Keratinocyte (primary cell): ENCODE results near the gene ATXN2. TPM values are rescaled to one million over a fixed set of nuclear protein-coding genes. Genes with fewer than 3 reads are reported as not detected.

Experiments used
- DNase-seq: peaks from one replicate; pipeline ENCODE4 v3.0.0-alpha.2; 2011; ENCODE audit warnings: low read depth, missing footprints, low spot score
- FAIRE-seq: peaks from 2 replicates; lab custom pipeline; 2011; peaks lifted over from hg19 to GRCh38; lab: Jason Lieb, UNC
- H2AFZ ChIP-seq: 2 replicates; pipeline ENCODE4 v1.6.0; 2012; ENCODE audit warnings: low read length, control low read depth, inconsistent platforms; ENCODE audit not compliant: control insufficient read depth
- H3K27ac ChIP-seq: 2 replicates; pipeline ENCODE4 v1.5.1; 2011; ENCODE audit warnings: low read length; ENCODE audit not compliant: control insufficient read depth, insufficient read depth
- H3K27me3 ChIP-seq: 3 replicates; pipeline ENCODE4 v1.6.0; 2011; ENCODE audit warnings: low read length; ENCODE audit not compliant: control insufficient read depth, insufficient read depth; ENCODE audit errors: extremely low read depth
- H3K36me3 ChIP-seq, 2 experiments: 2 replicates in 1 of 2; 3 replicates in 1 of 2; pipeline ENCODE4 v1.5.1; 2011; ENCODE audit warnings: low read length in 2 of 2, mild to moderate bottlenecking in 1 of 2; ENCODE audit not compliant: control insufficient read depth in 2 of 2, insufficient read depth in 2 of 2; ENCODE audit errors: extremely low read depth in 1 of 2
- H3K4me1 ChIP-seq: 3 replicates; pipeline ENCODE4 v1.5.1; 2011; ENCODE audit warnings: low read length; ENCODE audit not compliant: control insufficient read depth, insufficient read depth; ENCODE audit errors: extremely low read depth
- H3K4me2 ChIP-seq: 3 replicates; pipeline ENCODE4 v1.6.0; 2011; ENCODE audit warnings: low read depth, low read length; ENCODE audit not compliant: control insufficient read depth, insufficient read depth; ENCODE audit errors: extremely low read depth
- H3K4me3 ChIP-seq, 3 experiments: fragments of 200-600 bp in 1 of 3; sonication (generic) in 1 of 3; 2 replicates in 2 of 3; 3 replicates in 1 of 3; pipeline ENCODE4 v1.5.1; 2011 to 2016; ENCODE audit warnings: low read length in 3 of 3, mild to moderate bottlenecking in 3 of 3, control low read depth in 2 of 3, inconsistent platforms in 1 of 3, low read depth in 1 of 3, mixed read lengths in 1 of 3, mixed run types in 1 of 3, moderate library complexity in 1 of 3; ENCODE audit not compliant: control insufficient read depth in 2 of 3, insufficient read depth in 2 of 3; ENCODE audit errors: extremely low read depth in 1 of 3
- H3K79me2 ChIP-seq: 2 replicates; pipeline ENCODE4 v1.6.0; 2012; ENCODE audit warnings: low read length; ENCODE audit not compliant: control insufficient read depth, insufficient read depth
- H3K9ac ChIP-seq: 3 replicates; pipeline ENCODE4 v1.6.0; 2011; ENCODE audit warnings: low read length; ENCODE audit not compliant: control insufficient read depth, insufficient read depth; ENCODE audit errors: extremely low read depth
- H3K9me1 ChIP-seq: 3 replicates; pipeline ENCODE4 v1.6.0; 2011; ENCODE audit warnings: low read length; ENCODE audit not compliant: control insufficient read depth, insufficient read depth; ENCODE audit errors: extremely low read depth
- H3K9me3 ChIP-seq: 2 replicates; pipeline ENCODE4 v1.5.1; 2012; ENCODE audit warnings: low read depth, low read length; ENCODE audit not compliant: control insufficient read depth
- H4K20me1 ChIP-seq: 3 replicates; pipeline ENCODE4 v1.6.0; 2011; ENCODE audit warnings: low read length; ENCODE audit not compliant: control insufficient read depth, insufficient read depth; ENCODE audit errors: extremely low read depth
- EZH2 ChIP-seq: IDR thresholded peaks from one replicate; pipeline ENCODE4 v1.6.1; 2012; ENCODE audit warnings: inconsistent platforms, mild to moderate bottlenecking, low read length, moderate library complexity
- dilution Hi-C: fragments of 300-500 bp; cut with MboI; formaldehyde crosslinking; loops from one replicate; pipeline ENCODE4 v1.7.0; 2020; ENCODE audit warnings: low sequenced_read_pairs; ENCODE audit not compliant: extremely low pct_ligation_motif_present
- polyA plus RNA-seq, 5 experiments: library from polyadenylated mRNA; depleted of rRNA in 3 of 5; stranded (reverse) in 3 of 5; stranded (forward) in 1 of 5; unstranded in 1 of 5; fragments of >200 nt; gene quantifications; 1 replicate in 1 of 5; 2 replicates in 3 of 5; 3 replicates in 1 of 5; pipeline versions ENCODE4 v1.2.1 to v1.2.3, GENCODE V29; 2011 to 2012; ENCODE audit warnings: missing spikeins in 2 of 5, low read depth in 1 of 5, low replicate concordance in 1 of 5
- TF ChIP-seq, protein P1 (sequence below), 3 experiments: IDR thresholded peaks in 1 of 3; conservative IDR thresholded peaks in 1 of 3; optimal IDR thresholded peaks in 1 of 3; 2 replicates in 2 of 3; 3 replicates in 1 of 3; pipeline versions ENCODE3 to v1.5.1; 2011; ENCODE audit warnings: low read length in 3 of 3, mild to moderate bottlenecking in 3 of 3, moderate library complexity in 2 of 3, control low read depth in 1 of 3, inconsistent platforms in 1 of 3; ENCODE audit not compliant: insufficient read depth in 2 of 3; ENCODE audit errors: extremely low read depth in 1 of 3

The ATXN2 gene
- polyA plus RNA-seq, 1 donor (not counting 4 experiments of a cell fraction or from before 2014, with no cell fraction given), result 19.6 TPM

DNA sequence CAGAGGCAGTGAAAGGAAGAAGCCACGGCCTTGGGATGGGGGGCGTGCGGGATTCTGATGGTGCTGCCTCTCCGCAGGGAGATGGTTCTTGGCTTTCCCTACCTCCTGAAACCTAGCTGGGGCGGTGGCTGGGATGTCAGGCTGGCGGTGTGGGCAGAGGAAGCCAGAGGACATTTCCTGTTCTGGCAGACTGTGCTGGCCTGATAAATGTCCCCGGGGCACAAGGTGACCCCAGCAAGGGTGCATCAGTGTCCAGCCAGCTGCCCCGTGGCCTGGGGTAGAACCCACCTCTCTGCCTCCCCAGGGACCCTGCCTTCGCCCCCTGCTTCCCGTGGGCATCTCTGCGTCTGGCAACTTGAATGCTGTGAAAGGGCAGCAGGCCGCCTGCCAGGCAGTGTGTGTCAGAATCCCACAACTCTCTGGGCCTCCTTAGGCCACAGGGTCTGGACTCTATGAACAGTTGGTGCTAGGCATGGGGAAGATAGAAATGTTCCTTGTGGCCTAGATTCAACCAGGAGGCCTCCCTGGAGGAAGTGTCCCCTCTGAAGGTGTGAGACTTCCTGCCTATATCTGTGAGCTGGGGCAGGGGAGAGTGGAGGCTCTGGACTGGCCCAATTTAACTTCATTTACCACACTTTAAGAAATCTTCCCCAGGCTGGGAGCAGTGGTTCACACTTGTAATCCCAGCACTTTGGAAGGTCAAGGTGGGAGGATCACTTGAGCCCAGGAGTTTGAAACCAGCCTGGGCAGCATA lies 188.5 kb downstream of the ATXN2 start:
- Histone ChIP-seq H3K36me3 (peaks cover 0 to 11% of the 10 kb centered on the region in 2 experiments), H3K27ac (no peak overlapping the region), H2AFZ (no peak overlapping the region), H3K9ac (no peak overlapping the region), H3K9me1 (peaks cover 4% of the 10 kb centered on the region), H3K9me3 (no peaks in the 10 kb centered on the region), H3K4me2 (no peak overlapping the region), H4K20me1 (peaks cover 16% of the 10 kb centered on the region), H3K4me3 (no peak overlapping the region), H3K27me3 (no peaks in the 10 kb centered on the region), H3K4me1 (peaks cover 41% of the 10 kb centered on the region), H3K79me2 (peaks cover 78% of the 10 kb centered on the region)
- FAIRE-seq (no peak), DNase-seq (no peak)
- dilution Hi-C loops, result no loop called here
- TF ChIP-seq, protein P1, sequence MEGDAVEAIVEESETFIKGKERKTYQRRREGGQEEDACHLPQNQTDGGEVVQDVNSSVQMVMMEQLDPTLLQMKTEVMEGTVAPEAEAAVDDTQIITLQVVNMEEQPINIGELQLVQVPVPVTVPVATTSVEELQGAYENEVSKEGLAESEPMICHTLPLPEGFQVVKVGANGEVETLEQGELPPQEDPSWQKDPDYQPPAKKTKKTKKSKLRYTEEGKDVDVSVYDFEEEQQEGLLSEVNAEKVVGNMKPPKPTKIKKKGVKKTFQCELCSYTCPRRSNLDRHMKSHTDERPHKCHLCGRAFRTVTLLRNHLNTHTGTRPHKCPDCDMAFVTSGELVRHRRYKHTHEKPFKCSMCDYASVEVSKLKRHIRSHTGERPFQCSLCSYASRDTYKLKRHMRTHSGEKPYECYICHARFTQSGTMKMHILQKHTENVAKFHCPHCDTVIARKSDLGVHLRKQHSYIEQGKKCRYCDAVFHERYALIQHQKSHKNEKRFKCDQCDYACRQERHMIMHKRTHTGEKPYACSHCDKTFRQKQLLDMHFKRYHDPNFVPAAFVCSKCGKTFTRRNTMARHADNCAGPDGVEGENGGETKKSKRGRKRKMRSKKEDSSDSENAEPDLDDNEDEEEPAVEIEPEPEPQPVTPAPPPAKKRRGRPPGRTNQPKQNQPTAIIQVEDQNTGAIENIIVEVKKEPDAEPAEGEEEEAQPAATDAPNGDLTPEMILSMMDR (optimal IDR thresholded peaks at IDR 0.05 in 1 of 3, IDR thresholded peaks at IDR 0.05 in 1 of 3, conservative IDR thresholded peaks at IDR 0.05 in 1 of 3; ENCODE audit: extremely low read depth in 1 of 3, insufficient read depth in 2 of 3, low read length in 3 of 3), result no peak
- no peak for TF ChIP-seq EZH2

DNA sequence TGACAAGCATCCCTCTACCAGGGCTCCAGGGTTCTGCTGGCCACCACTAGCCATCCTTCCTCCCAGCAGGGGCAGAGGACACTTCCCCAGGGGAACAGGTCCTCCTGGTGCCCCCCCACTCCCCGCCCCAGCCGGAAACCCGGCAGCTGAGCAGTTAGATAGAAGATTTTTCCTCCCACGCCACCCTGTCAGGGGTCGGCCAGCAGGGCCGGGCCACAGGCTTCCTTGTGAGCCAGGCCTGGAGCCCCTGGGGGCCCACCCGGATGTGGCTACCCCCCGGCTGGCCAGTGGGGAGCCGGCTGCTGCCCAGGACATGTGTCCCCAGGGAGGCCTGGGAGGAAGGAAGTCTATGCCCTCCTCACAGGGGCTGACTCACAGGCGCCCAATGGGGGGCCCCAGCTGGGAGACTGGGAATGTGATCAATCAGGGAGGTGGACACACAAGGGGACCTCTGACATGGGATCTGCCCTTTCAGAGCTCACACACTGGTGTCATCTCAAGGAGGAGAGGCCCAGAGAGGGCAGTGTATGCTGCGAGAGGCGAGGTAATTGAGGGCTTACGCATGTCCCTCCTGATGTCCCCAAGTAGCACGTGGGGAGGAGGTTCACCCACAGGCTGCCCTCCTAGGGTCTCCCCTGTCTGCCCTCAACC lies 189.2 kb downstream of the ATXN2 start:
- dilution Hi-C loops, result no loop called here
- no peak overlapping the region for H3K27ac ChIP-seq
- TF ChIP-seq, protein P1 (optimal IDR thresholded peaks at IDR 0.05 in 1 of 3, IDR thresholded peaks at IDR 0.05 in 1 of 3, conservative IDR thresholded peaks at IDR 0.05 in 1 of 3; ENCODE audit: extremely low read depth in 1 of 3, insufficient read depth in 2 of 3, low read length in 3 of 3), result no peak
- TF ChIP-seq EZH2, result no peak
- peaks cover 73% of the 10 kb centered on the region for H3K79me2 ChIP-seq
- peaks cover 41% of the 10 kb centered on the region for H3K4me1 ChIP-seq
- peaks cover 4% of the 10 kb centered on the region for H3K9me1 ChIP-seq
- no peak overlapping the region for H3K9ac ChIP-seq
- H3K4me2 ChIP-seq, result peak overlapping the region; percentile 67
- no peak overlapping the region for H2AFZ ChIP-seq
- H3K9me3 ChIP-seq, result no peaks in the 10 kb centered on the region
- H3K27me3 ChIP-seq, result no peaks in the 10 kb centered on the region
- FAIRE-seq (no peak), DNase-seq (no peak)
- H4K20me1 ChIP-seq, result peaks cover 14% of the 10 kb centered on the region
- H3K36me3 ChIP-seq, result peaks cover 0 to 11% of the 10 kb centered on the region in 2 experiments
- no peak overlapping the region for H3K4me3 ChIP-seq
